Stimulated activated CD4-positive, alpha-beta T cell treated with anti-CD3 and anti-CD28 coated beads, TNF-alpha, amount 100 ng/mL, for 48 hours (primary cell): ENCODE measurements around the gene PPARD.

ENCODE experiments used
- DNase-seq, 3 donors: peaks; one replicate each; pipeline ENCODE4 v3.0.0-alpha.2; 2020; ENCODE audit warnings: low read depth in 3 of 3

Gene PPARD

DNA sequence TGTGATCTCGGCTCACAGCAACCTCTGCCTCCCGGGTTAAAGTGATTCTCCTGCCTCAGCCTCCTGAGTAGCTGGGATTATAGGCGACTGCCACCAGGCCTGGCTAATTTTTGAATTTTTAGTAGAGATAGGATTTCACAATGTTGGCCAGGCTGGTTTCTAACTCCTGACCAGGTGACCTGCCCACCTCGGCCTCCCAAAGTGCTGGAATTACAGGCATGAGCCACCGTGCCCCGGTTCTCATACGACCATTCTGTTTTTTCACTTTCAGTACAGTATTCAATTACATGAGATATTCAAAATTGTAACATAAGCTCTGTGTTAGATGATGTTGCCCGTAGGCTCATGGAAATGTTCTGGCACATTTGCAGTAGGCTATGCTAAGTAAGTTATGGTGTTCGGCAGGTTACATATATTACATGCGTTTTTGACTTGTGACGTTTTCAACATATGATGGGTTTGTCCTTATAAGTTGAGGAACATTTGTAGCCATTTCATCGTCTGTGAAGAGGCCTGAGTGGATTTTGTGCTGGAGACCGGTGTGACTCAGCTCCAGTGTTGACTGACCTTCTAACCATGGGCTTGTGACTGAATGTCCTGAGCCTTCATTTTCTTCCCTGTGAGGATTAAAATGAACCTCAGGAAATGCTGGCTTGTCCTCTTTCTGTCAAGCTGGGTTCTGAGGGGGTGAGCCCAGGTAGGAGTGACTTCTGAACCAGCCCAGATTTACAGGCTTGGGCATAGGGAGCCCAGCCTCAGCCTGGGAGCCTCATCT, 12.2 kb downstream of the PPARD start:
- DNase-seq, result no peak

DNA sequence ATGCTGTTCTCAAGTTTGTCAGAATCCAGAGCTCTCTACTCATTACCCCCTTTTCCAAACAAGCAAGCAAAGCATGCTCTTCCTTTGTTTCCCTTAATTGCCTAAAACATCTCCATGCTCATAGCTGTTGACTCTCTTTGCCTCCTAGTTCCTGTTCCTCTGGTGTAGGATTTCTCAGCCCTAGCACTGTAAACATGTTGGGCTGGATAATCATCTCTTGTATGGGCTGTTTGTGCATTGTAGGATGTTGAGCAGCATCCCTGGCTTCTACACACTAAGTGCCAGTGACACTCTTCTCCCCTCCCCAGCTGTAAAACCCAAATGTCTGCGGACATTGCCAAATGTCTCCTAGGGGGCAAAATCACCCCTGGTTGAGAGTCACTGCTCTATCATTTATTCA, 14.0 kb downstream of the PPARD start:
- DNase-seq, result no peak

DNA sequence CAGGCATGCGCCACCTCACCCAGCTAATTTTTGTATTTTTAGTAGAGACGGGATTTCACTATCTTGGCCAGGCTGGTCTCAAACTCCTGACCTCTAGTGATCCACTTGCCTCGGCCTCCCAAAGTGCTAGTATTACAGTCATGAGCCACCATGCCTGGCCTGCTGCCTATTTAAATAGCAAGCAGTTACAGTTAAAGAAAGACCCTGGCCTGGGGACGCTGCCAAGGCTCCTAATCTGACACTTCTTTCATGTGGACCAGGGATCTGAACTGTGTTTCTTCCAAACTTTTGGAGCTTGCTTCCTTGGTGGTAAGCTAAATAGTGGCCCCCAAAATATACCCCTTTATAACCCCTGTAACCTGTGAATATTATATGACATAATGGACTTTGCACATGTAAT, 15.3 kb downstream of the PPARD start:
- DNase-seq, result no peak

DNA sequence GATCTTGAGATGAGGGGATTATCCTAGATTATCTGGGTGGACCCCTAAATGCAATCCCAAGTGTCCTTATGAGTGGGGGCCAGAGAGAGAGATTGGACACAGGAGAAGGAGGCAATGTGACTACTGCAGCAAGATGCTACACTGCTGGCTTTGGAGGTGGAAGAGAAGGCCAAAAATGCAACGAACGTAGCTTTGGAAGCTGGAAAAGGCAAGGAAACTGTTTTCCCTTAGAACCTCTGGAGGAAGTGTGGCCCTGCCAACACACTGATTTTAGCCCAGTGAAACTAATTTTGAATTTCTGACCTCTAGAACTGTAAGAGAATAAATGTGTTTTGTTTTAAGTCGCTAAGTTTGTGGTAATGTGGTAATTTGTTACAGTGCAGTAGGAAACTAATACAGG, 15.7 kb downstream of the PPARD start:
- no peak for DNase-seq

DNA sequence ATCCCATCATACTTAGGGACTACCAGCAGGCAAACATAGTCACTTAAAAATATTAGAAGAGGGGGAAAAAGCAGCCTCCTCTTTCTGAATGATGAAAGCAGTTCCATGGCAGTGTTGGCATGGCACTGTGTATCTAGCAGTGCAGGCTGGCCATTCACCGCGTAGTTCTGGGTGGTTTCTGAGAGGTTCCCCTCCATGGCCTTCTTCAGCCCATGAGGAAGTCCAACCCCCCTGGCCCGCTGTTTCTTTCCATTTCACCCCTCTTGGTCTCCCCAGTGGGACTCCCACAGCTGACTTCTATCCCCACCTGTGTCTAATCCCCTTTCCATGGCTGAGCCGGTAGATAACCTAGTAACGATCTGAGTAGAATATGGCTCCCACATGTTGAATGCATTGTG, 17.0 kb downstream of the PPARD start:
- no peak for DNase-seq

DNA sequence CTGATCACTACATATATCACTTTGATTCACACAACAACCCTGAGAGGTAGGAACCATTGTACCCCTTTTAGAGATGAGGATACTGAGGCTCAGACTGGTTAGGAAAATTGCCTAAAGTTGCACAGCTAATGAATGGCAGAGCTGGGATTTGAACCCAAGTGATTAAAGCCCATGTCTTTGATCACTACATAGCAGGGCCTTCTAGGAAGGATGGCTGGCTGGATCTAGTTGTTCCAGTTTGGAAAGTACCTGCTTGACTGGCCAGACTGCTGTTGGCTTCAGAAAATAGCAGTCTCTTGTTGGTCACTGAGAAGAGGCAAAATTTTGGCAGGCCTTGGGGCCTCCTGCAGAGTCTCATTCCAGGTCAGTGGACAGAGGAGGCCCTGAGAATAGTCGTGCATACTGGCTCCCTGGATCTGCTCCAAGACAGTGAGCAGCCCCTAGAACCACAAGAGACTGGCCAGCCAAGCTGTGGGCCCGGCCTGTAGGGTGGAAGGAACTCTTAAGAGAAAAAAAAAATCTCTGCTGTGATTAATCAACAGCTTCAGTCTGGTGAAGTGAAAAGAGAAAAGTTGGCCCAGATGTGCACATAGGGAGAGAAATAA, 17.5 kb downstream of the PPARD start:
- no peak for DNase-seq

DNA sequence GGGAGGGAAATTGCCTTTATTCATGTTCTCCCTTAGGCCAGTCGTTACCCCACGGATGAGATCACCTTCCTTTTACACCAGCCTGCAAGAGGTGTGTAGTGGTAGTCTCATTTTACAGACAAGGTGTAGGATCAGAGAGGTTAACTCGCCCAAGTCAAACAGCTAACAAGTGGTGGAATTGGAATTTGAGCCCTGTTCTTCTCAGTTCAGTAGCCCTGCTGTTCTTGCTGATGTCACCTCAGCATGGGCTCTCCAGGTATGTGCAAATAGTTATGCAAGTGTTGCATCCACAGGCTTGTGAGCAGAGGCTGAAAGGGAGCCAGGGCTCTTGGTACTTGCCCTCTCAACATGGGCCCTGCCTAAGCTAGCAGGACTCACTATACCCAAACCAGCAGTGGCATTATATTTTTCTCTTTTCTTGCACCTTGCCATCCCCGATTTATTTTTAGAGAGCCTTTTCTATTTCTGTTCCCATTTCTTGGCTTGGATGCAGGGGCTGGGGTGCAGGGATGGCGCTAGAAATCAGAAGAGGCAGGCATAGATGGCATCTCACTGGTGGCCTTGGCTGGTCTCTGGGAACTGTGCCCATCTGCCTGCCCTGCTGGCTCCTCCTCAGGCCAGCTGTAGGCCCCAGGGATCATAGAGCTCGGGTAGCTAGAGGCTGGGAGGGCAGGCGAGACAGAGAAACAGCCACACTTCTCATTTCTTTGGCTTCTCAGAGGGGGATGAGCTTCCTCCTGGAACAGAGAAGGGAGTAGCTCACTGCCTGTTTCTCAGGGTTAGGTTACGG, 18.2 kb downstream of the PPARD start:
- DNase-seq, result no peak

DNA sequence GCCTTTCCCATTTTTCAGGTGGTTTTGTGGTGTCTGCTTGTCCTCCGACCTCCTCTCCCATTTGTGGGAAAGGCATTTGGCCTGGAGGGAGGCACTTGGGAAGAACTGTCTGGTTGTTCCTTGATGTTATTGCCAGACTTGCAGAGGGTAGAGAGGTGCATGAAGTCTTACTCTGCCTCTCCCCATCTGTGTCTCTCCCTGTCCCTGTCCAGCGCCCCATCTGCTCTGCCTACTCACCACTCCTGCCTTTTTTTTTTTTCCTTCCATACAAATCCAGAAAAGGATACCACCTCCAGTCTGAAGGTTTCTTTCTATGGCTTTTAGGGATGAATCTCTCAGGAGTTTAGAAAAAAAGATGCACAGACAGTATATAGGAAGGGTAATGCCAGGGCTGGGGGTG, 19.8 kb downstream of the PPARD start:
- no peak for DNase-seq

DNA sequence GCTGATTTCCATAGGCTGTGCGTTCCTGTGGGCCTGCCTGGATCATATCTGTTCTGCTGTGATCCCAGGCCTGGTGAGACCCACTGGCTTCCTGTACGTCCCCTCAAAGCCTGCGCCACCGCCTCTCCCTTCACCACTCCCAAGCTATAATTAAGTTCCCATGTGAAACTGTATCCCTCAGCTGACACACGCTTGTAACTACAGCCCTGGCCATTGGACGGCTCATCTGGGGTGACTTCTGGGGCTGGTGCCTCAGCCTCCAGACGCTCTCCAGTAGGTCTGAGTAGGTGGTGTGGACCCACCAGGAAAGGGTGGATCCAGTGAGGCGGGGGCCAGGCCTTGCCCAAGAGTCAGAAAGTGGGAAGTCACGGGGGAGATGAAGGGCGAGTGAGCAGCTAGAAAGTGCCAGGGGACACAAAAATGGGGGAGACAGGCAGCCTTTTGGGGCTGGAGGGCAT, 21.0 kb downstream of the PPARD start:
- DNase-seq, result no peak

DNA sequence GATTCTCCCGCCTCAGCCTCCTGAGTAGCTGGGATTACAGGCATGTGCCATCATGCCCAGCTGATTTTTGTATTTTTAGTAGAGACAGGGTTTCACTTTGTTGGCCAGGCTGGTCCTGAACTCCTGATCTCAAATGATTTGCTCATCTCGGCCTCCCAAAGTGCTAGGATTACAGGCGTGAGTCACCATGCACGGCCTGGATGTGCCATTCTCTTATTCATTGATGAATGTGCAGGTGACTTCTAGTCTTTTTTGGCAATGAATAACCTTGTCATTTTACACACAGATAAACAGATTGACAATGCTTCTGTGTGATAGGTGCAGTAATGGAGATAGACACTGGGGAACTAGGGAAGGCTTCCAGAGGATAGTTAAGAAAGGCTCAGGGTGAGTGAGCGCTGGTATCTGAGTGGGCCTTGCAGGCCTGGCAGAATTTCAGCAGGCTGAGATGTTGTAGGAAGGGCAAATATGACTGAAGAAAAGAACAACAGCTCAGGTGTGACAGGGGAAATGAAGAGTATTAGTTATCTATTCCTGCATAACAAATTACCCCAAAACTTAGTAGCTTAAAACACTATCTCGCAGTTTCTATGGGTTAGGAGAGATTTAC, 23.3 kb downstream of the PPARD start:
- no peak for DNase-seq

DNA sequence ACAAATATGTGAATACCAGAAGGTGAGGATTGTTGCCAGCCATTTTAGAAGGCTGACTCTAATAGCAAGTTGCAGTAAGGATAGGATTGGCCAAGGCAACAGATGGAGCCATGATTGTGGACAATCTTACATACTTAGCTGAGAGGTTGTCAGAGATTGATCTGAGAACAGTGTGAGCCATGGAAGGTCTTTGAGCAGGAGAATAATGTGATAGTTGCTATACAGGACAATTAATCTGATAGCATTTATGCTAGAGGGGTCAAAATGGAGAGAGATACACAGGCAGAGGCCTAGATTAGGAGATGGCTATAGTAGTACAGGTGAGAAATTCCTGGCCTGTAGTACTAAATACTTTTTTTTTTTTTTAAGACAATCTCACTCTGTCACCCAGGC, 23.8 kb downstream of the PPARD start:
- DNase-seq, result no peak

DNA sequence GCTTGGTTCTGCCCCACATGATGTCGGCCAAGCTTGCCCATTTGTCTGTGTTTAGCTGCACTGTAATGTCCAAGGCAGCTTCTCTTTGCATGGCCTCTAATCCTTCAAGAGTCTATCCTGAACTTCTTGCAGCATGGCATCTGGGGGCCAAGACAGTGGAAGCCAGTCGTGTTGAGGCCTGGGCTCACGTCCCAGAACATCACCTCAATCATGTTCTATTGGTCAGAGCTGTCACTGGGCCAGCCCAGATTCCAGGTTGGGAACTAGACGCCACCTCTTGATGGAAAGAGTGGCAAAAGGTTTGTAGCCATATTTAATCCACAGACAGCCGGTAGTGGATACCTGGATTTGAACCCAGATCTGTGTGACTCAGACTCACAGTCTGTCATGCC, 25.3 kb downstream of the PPARD start:
- no peak for DNase-seq

DNA sequence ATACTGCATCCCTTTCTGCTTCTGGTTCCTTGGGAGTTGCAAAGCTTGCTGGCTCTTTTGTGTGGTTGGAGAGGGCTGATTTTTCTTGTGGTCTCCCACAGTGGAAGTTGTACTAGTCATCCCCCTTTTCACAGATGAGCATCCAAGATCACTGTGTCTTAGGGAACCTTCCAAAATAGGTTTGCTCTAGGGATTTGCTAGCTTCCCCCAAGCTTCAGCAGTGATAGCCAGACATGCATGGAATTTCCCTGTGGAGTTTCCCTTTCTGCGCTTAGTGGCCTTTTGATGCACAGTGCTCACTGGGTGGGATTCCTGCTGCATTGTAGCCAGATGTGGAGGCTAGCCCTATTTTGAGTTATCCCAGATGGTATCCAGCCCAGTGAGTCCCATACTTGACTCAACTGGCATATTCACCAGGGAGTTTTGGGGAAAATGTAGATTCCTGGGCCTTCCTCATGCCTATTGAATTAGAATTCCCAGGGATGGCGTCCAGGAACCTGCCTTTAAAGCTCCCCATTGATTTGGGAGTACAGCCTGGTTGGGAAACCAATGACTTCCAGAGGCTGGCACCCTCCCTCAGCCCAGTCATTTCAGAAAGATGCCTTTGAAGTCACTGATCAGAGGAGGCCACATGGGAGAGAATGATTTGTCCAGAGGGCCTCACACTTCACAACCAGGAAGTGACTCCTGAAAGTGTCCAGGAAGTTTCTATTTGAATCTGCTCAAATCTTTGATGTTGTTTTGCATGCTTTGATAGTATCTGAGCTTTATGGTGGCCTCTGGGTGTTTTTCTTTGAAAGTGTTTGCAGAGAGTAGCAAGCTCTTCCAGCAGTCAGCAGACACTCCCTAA, 25.9 kb downstream of the PPARD start:
- DNase-seq, result peak in 2 of 3 donors; percentile 26 to 32

DNA sequence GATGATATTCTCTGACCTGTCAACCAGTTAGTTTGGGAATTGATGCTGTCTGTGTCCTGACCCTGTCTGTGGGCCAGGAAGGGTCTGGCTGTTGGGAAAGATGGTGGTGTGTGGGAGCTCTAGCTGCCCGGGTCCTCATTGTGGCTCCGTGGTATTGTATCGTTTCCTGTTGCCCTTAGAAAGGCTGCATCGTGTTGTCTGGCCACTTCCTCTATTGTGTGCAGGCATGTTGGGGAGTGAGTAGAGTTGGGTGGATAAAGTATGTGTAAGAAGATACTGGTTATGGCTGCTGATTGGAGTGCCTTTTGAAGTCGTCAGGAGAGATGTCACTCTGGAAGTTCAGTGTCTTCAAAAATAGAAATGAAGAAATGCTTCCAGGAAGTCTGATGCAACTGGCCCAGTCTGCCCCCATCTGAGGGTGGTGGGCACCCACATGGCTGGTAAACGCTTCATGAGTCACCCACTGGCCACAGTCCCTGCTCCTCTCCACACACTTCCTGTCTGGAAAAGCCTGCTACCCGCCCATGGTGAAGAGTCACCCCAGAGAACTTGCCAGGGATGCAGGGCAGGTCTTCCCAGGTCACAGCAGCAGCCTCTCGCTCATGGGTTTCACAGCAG, 27.9 kb downstream of the PPARD start:
- peak; percentile 10 to 34 (median 29) for DNase-seq

DNA sequence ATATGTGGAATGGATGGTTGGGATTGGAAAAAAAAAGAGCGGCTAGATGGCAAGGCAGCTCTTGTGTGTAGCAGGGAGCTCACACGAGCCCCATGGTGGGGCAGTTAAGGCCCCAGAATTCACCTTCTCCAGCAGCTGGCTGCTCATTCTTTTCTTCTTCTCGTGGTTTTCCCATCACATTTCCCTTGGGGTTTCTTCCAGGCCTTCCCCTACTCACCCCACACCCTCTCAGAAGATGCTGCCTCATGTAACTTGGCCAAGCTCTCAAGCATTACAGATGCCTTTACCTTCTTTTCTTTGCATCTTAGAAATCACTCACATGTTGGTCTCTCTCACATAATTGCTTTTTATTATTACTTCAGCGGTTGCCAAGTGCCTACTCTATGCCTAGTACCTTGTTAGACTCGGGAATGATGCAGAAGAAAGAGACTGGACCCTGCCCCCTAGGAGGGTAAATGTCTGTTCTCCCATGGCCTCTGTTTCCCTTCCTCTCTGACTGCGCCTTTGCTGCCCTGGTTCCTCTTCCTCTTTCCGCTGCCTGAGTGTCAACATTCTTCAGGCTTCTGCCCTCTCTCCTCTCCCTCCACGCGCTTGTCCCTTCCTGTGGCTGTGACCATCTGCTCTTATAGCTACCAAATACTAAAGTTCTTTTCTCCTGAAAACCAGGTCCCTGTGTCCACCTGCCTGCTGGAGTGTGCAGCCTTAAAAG, 28.6 kb downstream of the PPARD start:
- no peak for DNase-seq

DNA sequence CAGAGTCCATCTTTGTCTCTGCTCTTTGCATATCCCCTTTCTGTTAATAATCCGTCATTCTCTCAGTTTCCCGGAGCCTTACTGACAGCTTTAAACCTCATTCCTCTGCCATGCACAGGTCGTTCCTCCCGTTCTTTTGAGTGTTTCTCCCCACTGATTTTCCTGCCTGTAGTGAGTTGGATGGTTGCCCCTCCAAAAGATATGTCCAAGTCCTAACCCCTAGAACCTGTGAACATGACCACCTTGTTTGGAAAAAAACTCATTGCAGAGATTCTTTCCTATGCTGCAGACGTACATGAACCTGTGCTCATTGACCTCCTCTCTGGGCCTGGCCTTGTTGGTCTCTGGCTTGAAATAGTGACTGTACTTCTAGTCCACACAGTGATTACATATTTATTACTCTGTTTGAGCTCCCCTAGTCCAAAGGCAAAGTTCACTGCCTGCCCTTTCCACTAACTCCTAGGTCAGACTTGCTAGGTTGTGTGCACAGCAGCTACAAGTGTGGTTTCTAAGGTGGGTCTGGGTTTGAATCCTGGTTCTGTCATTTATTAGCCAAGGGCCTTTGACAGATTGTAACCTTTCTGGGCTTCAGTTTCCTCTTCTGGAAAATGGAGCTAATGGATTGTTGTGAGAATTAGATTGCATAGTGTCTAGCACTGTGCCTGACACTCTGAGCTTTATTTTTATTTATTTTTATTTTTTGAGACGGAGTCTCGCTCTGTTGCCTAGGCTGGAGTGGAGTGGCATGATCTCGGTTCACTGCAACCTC, 29.3 kb downstream of the PPARD start:
- no peak for DNase-seq

DNA sequence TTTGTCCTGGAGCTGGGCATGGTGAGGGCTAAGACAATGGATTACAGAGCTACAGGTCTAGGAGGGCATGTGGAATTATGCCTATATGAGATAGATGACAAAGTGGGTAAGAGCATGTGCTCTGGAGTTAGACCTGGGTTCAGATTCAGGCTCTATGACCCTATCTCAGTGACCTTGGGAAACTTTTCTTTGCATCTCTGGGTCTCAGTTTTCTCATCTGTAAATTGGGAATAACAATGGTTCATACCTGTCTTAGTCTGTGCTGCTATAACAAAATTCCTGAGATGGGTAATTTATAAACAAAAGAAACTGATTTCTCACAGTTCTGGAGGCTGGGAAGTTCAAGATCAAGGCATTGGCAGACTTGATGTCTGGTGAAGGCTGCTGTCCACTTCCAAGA, 30.3 kb downstream of the PPARD start:
- no peak for DNase-seq

DNA sequence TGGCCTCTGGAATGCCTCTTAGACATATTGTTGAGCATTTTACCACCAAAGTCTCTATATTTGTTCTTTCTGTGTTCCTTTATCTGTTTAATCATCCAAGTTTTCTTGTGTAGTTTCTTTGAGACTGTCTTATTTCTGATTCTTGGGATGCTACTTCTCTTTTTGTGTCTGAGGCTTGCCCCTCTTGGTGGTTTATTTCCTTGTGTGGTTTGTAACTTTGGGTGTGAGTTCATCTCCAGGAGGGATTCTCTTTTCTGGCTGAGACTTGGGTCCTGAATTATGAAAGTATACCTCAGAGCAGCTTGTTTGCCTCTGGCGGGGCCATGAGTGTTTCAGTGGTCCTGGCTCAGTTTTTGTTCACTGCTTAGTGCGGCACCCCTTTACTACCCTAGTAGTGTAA, 33.9 kb downstream of the PPARD start:
- no peak for DNase-seq

DNA sequence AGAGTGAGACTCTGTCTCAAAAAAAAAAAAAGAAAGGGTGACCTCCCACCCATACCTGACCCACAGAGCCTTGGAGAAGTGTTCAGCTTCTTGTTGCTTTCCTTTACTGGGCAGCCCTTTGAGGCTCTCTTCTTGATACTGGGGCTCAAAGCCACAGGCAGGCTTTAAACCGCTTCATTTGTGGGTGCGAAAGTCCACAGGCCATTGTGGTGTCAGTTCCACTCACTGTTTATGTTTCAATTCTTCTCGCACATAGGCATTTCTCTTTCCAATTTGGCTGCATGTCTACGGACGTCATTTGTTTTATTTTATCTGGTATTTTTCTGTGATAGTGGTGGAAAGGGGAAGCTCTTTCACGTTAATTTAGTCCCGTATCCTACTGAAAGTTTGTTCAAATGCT, 34.6 kb downstream of the PPARD start:
- no peak for DNase-seq

DNA sequence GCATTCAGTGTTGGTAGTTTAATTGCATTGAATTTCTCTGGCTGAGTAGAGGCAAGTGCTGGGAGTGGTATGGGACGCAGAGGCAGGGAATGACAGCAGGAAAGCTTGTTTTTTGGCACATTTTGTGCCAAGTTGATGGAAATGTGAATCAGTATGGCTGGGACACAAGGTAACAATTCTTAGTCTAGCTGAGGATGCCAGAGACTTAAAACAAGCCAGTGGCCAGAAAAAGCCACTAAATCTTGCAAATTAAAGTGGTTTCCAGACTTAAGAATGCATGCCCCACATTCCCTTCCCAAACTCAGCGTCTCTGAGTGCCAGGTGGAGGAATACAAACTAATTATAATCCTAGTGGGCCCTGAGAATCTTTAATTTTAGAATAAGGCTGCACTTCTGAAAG, 35.9 kb downstream of the PPARD start:
- DNase-seq, result no peak
